ENCODE data around the gene SENP8.

The SENP8 gene

DNA sequence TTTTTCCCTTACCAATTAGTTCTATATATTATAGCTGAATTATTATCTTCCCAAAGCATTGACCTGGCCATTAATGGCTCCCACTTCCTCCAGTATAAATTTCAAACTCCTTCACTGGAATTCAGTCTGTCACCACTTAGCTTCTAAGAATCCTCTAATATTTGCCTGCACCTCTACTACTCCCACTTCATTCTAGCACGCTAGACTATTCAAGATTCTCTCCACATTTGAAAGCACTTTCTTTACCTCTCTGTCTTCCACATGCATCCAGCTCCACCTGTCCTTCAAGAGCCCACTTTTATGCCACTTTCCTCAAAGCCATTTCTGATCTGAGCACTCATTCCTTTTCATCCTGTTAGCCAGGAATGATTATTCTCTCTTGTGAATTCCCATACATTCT is 15.0 kb downstream of the SENP8 start:
- Histone ChIP-seq H3K4me3 (ENCODE audit: insufficient read depth, low read depth, low read length) (no peak overlapping the region), H3K9me3 (ENCODE audit: control insufficient read depth, low read length) (no peaks in the 10 kb centered on the region), H3K27ac (ENCODE audit: insufficient read depth, low read depth, low read length, poor library complexity, severe bottlenecking) (no peak overlapping the region), H3K27me3 (ENCODE audit: control insufficient read depth, insufficient read depth, low read length, poor library complexity, severe bottlenecking) (no peaks in the 10 kb centered on the region), H3K36me3 (ENCODE audit: control insufficient read depth, insufficient read depth, low read length) (no peaks in the 10 kb centered on the region), H3K4me1 (ENCODE audit: control insufficient read depth, insufficient read depth, low read length) (no peaks in the 10 kb centered on the region)
- 91 to 93% methylated on average over 1 of the region's 1 CpG for WGBS, 2 experiments

DNA sequence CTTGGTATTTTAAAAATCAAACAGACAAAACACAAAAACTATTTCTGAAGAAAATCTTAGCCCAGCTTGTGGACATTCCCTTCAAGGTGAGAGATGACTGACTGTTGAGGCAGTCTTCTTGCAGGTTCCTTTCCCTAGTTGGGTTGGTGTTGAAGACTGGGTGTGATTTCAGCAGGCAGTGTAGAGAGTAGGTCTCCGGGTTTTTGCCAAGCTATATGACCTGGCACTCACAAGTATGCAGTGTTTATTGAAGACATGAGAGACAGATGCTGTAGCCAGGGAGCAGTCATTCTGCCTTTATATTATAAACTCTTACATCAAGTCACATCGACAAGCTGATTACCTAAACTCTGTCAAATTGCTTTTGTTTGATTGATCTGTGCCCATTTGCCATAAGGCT is 17.5 kb downstream of the SENP8 start:
- no peaks in the 10 kb centered on the region for H3K27me3 ChIP-seq (ENCODE audit: control insufficient read depth, insufficient read depth, low read length, poor library complexity, severe bottlenecking)
- H3K27ac ChIP-seq (ENCODE audit: insufficient read depth, low read depth, low read length, poor library complexity, severe bottlenecking): no peak overlapping the region
- no peak overlapping the region for H3K4me3 ChIP-seq (ENCODE audit: insufficient read depth, low read depth, low read length)
- H3K36me3 ChIP-seq (ENCODE audit: control insufficient read depth, insufficient read depth, low read length): no peaks in the 10 kb centered on the region
- no peaks in the 10 kb centered on the region for H3K9me3 ChIP-seq (ENCODE audit: control insufficient read depth, low read length)
- WGBS, 2 experiments: 100% methylated on average over 2 of the region's 2 CpGs
- H3K4me1 ChIP-seq (ENCODE audit: control insufficient read depth, insufficient read depth, low read length): no peaks in the 10 kb centered on the region

DNA sequence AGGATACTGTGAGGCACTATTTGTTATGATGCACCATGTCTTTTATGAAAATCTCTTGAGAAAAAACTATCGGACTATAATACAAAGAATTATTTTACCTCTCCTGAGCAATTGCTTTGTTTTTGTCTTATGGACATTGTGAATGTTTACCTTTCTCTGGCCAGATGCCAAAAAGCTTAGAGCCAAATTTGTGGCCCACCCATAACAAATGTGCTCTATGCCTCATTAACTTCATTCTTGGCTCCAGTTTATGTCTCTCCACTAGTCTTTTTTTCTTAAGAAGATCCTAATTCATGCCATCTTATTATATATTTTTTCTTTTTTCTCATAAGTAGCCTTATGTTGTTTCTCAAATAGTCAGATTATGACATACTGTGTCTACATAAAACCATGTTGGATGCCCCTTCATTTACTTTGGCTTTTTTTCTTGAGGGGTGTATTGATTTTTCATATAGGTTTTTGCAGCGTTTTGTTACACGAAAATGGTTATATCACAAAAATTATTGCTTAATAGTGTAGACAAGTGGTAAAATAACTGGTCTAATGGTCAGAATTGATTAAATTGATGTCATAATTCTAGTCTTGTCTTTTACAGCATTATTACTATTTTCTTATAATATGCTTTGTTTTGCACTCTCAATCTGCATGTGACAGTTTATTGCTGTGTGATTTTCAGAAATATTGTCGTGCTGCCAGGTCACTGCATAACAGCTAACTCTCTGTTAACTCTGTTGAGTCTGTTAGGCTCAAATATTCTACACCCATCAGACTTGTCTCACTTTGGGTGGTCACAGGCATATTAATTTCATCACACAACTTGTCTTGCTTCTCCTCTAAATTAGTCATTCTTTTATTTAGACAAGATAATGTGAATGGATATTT is 18.2 kb downstream of the SENP8 start:
- Histone ChIP-seq H3K27me3 (ENCODE audit: control insufficient read depth, insufficient read depth, low read length, poor library complexity, severe bottlenecking) (no peaks in the 10 kb centered on the region), H3K36me3 (ENCODE audit: control insufficient read depth, insufficient read depth, low read length) (no peaks in the 10 kb centered on the region), H3K4me3 (ENCODE audit: insufficient read depth, low read depth, low read length) (no peak overlapping the region), H3K4me1 (ENCODE audit: control insufficient read depth, insufficient read depth, low read length) (no peaks in the 10 kb centered on the region), H3K27ac (ENCODE audit: insufficient read depth, low read depth, low read length, poor library complexity, severe bottlenecking) (no peak overlapping the region), H3K9me3 (ENCODE audit: control insufficient read depth, low read length) (no peaks in the 10 kb centered on the region)
- 94 to 98% methylated on average over 3 to 4 of the region's 4 CpGs for WGBS, 2 experiments

DNA sequence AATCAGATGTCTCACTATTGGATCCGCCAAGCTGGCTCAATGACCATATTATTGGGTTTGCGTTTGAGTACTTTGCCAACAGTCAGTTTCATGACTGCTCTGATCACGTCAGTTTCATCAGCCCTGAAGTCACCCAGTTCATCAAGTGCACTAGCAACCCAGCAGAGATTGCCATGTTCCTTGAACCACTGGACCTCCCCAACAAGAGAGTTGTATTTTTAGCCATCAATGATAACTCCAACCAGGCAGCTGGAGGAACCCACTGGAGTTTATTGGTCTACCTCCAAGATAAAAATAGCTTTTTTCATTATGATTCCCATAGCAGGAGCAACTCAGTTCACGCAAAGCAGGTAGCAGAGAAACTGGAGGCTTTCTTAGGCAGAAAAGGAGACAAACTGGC is 21.5 kb downstream of the SENP8 start:
- Histone ChIP-seq H3K4me3 (ENCODE audit: insufficient read depth, low read depth, low read length) (no peak overlapping the region), H3K4me1 (ENCODE audit: control insufficient read depth, insufficient read depth, low read length) (no peaks in the 10 kb centered on the region), H3K36me3 (ENCODE audit: control insufficient read depth, insufficient read depth, low read length) (no peaks in the 10 kb centered on the region), H3K27ac (ENCODE audit: insufficient read depth, low read depth, low read length, poor library complexity, severe bottlenecking) (no peak overlapping the region), H3K27me3 (ENCODE audit: control insufficient read depth, insufficient read depth, low read length, poor library complexity, severe bottlenecking) (no peaks in the 10 kb centered on the region), H3K9me3 (ENCODE audit: control insufficient read depth, low read length) (no peaks in the 10 kb centered on the region)
- 96 to 99% methylated on average over 4 of the region's 4 CpGs for WGBS, 2 experiments

DNA sequence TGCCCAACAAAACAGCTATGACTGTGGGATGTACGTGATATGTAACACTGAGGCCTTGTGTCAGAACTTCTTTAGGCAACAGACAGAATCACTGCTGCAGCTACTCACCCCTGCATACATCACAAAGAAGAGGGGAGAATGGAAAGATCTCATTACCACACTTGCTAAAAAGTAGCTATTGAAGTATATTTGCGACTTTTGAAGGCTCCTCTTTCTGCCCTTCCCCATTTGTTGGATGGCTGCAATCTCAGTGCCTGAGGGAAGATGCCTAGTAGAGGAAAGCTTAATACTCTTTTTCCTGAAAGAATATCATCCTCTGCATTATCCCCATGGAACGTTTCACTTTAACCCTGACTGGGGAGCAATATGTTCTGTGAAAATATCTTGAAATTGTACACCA is 21.9 kb downstream of the SENP8 start:
- Histone ChIP-seq H3K4me1 (ENCODE audit: control insufficient read depth, insufficient read depth, low read length) (no peaks in the 10 kb centered on the region), H3K9me3 (ENCODE audit: control insufficient read depth, low read length) (no peaks in the 10 kb centered on the region), H3K36me3 (ENCODE audit: control insufficient read depth, insufficient read depth, low read length) (no peaks in the 10 kb centered on the region), H3K27me3 (ENCODE audit: control insufficient read depth, insufficient read depth, low read length, poor library complexity, severe bottlenecking) (no peaks in the 10 kb centered on the region), H3K27ac (ENCODE audit: insufficient read depth, low read depth, low read length, poor library complexity, severe bottlenecking) (no peak overlapping the region), H3K4me3 (ENCODE audit: insufficient read depth, low read depth, low read length) (no peak overlapping the region)
- 90% methylated on average over 2 to 3 of the region's 3 CpGs for WGBS, 2 experiments

DNA sequence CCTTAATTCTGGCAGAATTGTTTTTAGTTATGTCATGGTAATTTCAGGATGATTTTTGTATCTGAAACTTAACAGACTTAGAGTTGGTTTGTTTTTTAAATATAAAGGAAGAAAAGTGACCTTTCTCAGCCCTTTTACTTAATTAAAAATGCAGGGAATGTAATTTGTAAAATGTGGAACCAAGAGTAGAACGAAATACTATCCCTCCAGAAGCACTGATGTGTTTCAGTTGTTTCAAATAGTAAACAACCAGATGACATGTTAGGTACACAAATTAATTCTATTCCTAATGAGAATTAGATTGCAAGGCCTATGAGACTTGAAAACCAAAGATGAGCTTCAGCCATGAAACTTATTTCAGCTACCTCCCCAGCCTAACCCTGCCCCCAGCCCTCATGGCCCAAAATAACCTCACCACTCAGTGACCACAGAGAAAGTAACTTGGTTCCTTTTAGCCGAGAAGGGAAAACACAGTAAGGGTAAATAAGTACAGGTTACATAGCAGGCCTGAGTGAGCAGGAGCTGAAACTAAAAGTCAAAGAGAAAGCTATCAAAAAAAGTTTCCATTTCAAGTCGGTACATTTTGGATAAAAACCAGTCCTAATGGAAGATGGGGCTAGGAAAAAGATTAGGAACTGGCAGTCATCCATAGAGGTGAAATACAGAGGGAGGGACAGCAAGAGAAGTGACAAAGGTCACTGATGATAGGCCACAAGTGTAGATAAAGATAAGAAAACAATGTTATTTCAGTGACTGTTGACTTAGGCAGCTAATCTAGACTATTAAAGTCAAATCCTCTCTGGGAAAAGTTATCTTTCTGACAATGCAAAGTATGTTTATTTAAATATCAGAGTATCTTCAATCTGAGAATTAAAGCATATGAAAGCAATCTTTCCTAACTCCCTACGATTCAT is 23.2 kb downstream of the SENP8 start:
- no peak overlapping the region for H3K4me3 ChIP-seq (ENCODE audit: insufficient read depth, low read depth, low read length)
- no peaks in the 10 kb centered on the region for H3K27me3 ChIP-seq (ENCODE audit: control insufficient read depth, insufficient read depth, low read length, poor library complexity, severe bottlenecking)
- WGBS, 2 experiments: 93 to 99% methylated on average over 2 to 3 of the region's 4 CpGs

DNA sequence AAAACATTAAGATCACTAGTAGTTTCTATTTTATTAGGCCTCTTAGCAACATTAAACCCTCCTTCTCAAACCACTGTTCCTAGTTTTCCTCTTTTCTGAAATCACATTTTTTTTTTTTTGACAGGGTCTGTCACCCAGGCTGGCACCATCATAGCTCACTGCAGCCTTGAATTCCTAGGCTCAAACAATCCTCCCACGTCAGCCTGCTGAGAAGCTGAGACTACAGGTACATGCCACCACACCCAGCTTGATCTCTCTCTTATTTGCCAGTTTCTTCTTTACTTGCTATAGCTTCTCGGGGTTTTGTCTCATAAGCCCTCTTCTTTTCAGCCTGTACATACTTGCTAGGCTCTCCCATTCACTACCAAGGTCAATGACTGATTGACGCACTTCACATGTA is 28.0 kb downstream of the SENP8 start:
- no peaks in the 10 kb centered on the region for H3K27me3 ChIP-seq (ENCODE audit: control insufficient read depth, insufficient read depth, low read length, poor library complexity, severe bottlenecking)
- H3K27ac ChIP-seq (ENCODE audit: insufficient read depth, low read depth, low read length, poor library complexity, severe bottlenecking): no peak overlapping the region
- H3K4me3 ChIP-seq (ENCODE audit: insufficient read depth, low read depth, low read length): no peak overlapping the region
- no peaks in the 10 kb centered on the region for H3K9me3 ChIP-seq (ENCODE audit: control insufficient read depth, low read length)
- no peaks in the 10 kb centered on the region for H3K4me1 ChIP-seq (ENCODE audit: control insufficient read depth, insufficient read depth, low read length)
- H3K36me3 ChIP-seq (ENCODE audit: control insufficient read depth, insufficient read depth, low read length): no peaks in the 10 kb centered on the region
- WGBS, 2 experiments: 91 to 92% methylated on average over 3 of the region's 3 CpGs

More for the DNA sequence above, 23.2 kb downstream of the SENP8 start:
- H3K4me1 ChIP-seq (ENCODE audit: control insufficient read depth, insufficient read depth, low read length): no peaks in the 10 kb centered on the region
- H3K9me3 ChIP-seq (ENCODE audit: control insufficient read depth, low read length): no peaks in the 10 kb centered on the region
- no peaks in the 10 kb centered on the region for H3K36me3 ChIP-seq (ENCODE audit: control insufficient read depth, insufficient read depth, low read length)
- no peak overlapping the region for H3K27ac ChIP-seq (ENCODE audit: insufficient read depth, low read depth, low read length, poor library complexity, severe bottlenecking)

DNA sequence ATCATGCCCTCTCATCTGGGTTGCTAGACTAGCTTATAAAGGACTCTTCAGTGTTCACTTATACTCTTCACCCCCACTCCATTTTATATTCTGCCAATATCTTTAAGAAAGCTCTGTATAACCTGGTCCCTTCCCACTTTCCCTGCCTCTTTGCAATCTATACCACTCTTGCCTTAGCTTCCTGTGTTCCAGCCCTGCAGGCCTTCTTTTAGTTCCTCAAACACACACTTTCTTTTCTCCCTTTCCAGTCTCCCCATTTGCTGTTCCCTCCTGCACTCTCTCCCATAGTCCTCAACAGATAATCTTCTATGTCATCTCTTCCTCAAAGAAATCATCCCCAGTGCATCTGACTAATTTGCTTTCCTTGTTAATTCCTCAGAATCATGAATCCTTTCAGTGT is 28.7 kb downstream of the SENP8 start:
- Histone ChIP-seq H3K36me3 (ENCODE audit: control insufficient read depth, insufficient read depth, low read length) (no peaks in the 10 kb centered on the region), H3K4me1 (ENCODE audit: control insufficient read depth, insufficient read depth, low read length) (no peaks in the 10 kb centered on the region), H3K27me3 (ENCODE audit: control insufficient read depth, insufficient read depth, low read length, poor library complexity, severe bottlenecking) (no peaks in the 10 kb centered on the region), H3K27ac (ENCODE audit: insufficient read depth, low read depth, low read length, poor library complexity, severe bottlenecking) (no peak overlapping the region), H3K4me3 (ENCODE audit: insufficient read depth, low read depth, low read length) (no peak overlapping the region), H3K9me3 (ENCODE audit: control insufficient read depth, low read length) (no peaks in the 10 kb centered on the region)

DNA sequence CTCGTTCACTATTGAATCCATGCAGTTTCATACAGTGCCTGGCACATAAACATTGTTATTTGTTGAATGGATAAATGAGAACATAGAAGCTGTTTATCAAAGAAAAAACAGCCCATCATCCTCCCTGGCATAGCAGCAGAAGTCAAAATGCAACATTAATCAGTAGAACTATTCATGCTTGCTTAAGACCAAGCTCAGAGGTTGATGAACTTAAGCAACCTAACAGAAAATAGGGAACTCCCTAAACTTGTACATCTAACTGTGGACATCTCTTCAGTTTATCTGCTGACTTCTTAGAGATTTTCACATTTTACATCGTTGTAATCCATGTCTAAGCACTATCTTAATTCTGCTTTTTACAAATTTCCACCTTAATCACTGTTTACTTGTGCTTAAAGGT is 29.2 kb downstream of the SENP8 start:
- Histone ChIP-seq H3K27me3 (ENCODE audit: control insufficient read depth, insufficient read depth, low read length, poor library complexity, severe bottlenecking) (no peaks in the 10 kb centered on the region), H3K4me1 (ENCODE audit: control insufficient read depth, insufficient read depth, low read length) (no peaks in the 10 kb centered on the region), H3K27ac (ENCODE audit: insufficient read depth, low read depth, low read length, poor library complexity, severe bottlenecking) (no peak overlapping the region), H3K36me3 (ENCODE audit: control insufficient read depth, insufficient read depth, low read length) (no peaks in the 10 kb centered on the region), H3K4me3 (ENCODE audit: insufficient read depth, low read depth, low read length) (no peak overlapping the region), H3K9me3 (ENCODE audit: control insufficient read depth, low read length) (no peaks in the 10 kb centered on the region)
- WGBS, 2 experiments: 81 to 90% methylated on average over 2 of the region's 2 CpGs

DNA sequence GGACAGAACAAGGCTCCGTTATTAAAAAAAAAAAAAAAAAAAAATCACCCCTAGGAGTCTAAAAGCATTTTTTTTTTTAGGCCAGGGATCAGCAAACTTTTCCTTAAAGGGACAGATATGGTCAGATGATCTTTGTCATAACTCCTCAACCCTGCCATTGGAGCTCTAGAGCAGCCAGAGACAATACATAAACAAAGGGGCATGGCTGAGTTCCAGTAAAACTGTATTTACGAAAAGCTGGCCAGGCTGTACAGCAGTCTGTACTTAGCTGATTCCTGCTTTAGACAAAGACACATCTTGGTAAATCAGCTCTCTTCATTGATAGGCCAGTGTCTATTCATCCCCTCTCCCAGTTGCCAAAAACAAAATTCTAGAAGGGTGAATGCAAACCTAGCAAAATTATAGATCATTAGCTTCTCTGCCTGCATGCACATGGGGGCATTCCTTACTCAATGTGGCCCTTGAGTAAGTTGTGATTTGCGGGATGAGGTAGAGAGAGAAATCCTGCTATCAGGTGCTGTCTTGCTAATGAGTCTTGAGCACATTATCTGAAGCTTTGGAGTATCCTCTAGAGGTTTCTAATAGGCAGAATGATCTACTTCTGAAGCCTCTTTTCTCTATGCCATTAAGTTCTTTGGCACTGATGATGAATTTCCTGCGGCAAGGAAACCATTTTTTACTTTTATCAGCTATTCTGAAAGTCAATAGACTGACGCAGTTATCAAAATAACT is 35.2 kb downstream of the SENP8 start:
- no peaks in the 10 kb centered on the region for H3K36me3 ChIP-seq (ENCODE audit: control insufficient read depth, insufficient read depth, low read length)
- 93 to 95% methylated on average over 5 of the region's 5 CpGs for WGBS, 2 experiments
- no peak overlapping the region for H3K4me3 ChIP-seq (ENCODE audit: insufficient read depth, low read depth, low read length)

More for the DNA sequence above, 35.2 kb downstream of the SENP8 start:
- H3K27ac ChIP-seq (ENCODE audit: insufficient read depth, low read depth, low read length, poor library complexity, severe bottlenecking): no peak overlapping the region
- H3K27me3 ChIP-seq (ENCODE audit: control insufficient read depth, insufficient read depth, low read length, poor library complexity, severe bottlenecking): no peaks in the 10 kb centered on the region
- H3K9me3 ChIP-seq (ENCODE audit: control insufficient read depth, low read length): no peaks in the 10 kb centered on the region
- no peaks in the 10 kb centered on the region for H3K4me1 ChIP-seq (ENCODE audit: control insufficient read depth, insufficient read depth, low read length)
